K562 (cell line): ENCODE results near the gene TMEM100.

Experiments used
- ARID1B ChIP-seq: fragments of 450-650 bp; IDR thresholded peaks from 2 replicates; pipeline ENCODE4 v1.6.1; 2016; ENCODE audit warnings: antibody characterized with exemption, mild to moderate bottlenecking, inconsistent platforms
- SREBF1 ChIP-seq: fragments of 150-350 bp; IDR thresholded peaks from 2 replicates; pipeline ENCODE4 v1.6.1; 2014; ENCODE audit warnings: antibody characterized with exemption, low read depth, low read length, borderline replicate concordance
- TBL1XR1 ChIP-seq, 2 experiments: IDR thresholded peaks; 2 replicates each; pipeline ENCODE4 v1.6.1; 2012; ENCODE audit warnings: improper control_type of control experiment in 2 of 2, low read length in 2 of 2, mild to moderate bottlenecking in 1 of 2
- ZNF212 ChIP-seq: fragments of 450-650 bp; formaldehyde crosslinking; IDR thresholded peaks from 2 replicates; pipeline ENCODE4 v1.4.0; 2020; ENCODE audit warnings: mild to moderate bottlenecking
- TF ChIP-seq, protein P1 (sequence below): fragments of 200-800 bp; sonication (Bioruptor generic); IDR thresholded peaks from 2 replicates; pipeline ENCODE4 v1.6.1; 2016; ENCODE audit warnings: missing genetic modification characterization, missing compliant biosample characterization

DNA sequence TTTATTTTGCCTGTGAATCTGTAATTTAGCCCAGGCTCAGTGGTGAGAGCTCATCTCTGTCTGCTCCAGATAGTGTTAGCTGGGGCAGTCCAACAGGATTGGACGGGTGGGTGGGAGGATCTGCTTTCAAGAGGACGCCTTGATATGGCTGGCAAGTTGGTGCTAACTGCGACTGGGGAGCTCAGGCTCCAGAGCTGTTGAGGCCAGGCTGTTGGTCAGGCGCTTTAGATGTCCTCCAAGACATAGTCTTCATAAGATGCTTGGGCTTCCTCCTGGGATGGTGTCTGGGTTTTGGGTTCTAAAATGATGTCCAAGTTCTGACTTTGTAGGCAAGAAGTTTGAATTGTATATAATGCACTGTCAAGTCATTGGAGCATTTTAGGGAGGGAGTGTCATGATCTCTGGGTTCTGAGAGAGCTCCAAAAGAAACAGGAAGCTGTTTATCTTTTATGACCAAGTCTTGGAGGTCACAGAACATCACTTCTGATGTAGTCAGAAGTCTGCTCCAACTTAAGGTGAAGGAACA is 15.4 kb upstream of the TMEM100 start:
- TF ChIP-seq, protein P1, sequence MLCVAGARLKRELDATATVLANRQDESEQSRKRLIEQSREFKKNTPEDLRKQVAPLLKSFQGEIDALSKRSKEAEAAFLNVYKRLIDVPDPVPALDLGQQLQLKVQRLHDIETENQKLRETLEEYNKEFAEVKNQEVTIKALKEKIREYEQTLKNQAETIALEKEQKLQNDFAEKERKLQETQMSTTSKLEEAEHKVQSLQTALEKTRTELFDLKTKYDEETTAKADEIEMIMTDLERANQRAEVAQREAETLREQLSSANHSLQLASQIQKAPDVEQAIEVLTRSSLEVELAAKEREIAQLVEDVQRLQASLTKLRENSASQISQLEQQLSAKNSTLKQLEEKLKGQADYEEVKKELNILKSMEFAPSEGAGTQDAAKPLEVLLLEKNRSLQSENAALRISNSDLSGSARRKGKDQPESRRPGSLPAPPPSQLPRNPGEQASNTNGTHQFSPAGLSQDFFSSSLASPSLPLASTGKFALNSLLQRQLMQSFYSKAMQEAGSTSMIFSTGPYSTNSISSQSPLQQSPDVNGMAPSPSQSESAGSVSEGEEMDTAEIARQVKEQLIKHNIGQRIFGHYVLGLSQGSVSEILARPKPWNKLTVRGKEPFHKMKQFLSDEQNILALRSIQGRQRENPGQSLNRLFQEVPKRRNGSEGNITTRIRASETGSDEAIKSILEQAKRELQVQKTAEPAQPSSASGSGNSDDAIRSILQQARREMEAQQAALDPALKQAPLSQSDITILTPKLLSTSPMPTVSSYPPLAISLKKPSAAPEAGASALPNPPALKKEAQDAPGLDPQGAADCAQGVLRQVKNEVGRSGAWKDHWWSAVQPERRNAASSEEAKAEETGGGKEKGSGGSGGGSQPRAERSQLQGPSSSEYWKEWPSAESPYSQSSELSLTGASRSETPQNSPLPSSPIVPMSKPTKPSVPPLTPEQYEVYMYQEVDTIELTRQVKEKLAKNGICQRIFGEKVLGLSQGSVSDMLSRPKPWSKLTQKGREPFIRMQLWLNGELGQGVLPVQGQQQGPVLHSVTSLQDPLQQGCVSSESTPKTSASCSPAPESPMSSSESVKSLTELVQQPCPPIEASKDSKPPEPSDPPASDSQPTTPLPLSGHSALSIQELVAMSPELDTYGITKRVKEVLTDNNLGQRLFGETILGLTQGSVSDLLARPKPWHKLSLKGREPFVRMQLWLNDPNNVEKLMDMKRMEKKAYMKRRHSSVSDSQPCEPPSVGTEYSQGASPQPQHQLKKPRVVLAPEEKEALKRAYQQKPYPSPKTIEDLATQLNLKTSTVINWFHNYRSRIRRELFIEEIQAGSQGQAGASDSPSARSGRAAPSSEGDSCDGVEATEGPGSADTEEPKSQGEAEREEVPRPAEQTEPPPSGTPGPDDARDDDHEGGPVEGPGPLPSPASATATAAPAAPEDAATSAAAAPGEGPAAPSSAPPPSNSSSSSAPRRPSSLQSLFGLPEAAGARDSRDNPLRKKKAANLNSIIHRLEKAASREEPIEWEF (CRISPR knock-in tag), result no peak
- TF ChIP-seq ZNF212 (CRISPR knock-in tag) (no peak), ARID1B (peak; percentile 86), TBL1XR1 (IDR thresholded peaks at IDR 0.05; ENCODE audit: low read length in 2 of 2) (no peak), SREBF1 (no peak)
